Right forelimb (tissue), 1 donor: ENCODE data around the gene TMEM135.
"Not testable (repeated sequence)": the region's sequence is repeated elsewhere in the genome, so short reads cannot be mapped to it uniquely, and the experiment has no call there.

ENCODE experiments used
- DNase-seq: peaks from one replicate; pipeline ENCODE4 v3.0.0-alpha.2; 2018

The TMEM135 gene

DNA sequence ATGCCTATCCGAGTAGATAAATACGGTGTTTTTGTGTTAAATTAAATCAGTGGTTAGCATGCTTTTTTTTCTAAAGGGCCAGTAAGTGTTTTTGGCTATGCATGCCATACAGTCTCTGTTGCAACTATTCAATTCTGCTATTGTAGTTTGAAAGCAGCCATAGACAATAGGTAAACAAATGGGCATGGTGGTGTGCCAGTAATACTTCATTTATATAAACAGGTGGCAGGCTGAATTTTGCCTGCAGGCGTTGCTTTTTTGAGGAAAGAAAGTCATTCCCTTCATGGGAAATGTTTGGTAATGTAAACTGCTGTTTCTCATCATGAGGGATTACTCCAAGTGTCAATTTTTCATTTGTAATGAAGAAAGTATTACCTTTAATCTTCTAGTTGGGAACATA lies 106.5 kb downstream of the TMEM135 start:
- DNase-seq: no peak

DNA sequence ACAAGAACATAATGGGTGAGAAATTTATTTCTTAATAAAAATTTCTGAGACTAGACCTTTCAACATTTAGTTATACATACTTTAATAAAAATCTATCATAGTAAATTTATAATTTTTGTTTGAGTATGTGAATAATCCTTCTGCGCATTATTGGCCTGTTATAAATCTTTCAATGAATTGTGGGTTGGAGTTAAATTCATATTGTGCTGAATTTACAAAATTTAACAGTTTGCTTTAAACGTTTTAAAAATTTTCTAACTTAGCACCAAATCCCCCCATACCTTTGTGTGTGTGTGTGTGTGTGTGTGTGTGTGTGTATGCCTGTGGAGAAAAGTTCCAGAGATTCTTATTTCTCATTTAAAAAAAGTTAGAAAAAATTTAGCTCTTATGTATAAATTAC lies 111.0 kb downstream of the TMEM135 start:
- no peak for DNase-seq

DNA sequence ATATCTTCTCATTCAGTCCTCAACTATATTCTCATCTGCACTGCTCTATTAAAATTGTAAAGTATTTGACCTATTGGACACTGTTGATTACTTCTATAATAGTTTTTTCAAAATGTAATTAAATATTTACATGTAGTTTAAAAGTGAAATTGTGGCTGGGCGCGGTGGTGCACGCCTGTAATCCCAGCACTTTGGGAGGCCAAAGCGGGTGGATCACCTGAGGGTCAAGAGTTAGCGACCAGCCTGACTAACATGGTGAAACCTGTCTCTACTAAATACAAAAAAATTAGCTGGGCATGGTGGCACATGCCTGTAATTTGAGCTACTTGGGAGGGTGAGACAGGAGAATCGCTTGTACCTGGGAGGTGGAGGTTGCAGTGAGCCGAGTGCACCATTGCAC lies 112.0 kb downstream of the TMEM135 start:
- DNase-seq: not testable (repeated sequence)

DNA sequence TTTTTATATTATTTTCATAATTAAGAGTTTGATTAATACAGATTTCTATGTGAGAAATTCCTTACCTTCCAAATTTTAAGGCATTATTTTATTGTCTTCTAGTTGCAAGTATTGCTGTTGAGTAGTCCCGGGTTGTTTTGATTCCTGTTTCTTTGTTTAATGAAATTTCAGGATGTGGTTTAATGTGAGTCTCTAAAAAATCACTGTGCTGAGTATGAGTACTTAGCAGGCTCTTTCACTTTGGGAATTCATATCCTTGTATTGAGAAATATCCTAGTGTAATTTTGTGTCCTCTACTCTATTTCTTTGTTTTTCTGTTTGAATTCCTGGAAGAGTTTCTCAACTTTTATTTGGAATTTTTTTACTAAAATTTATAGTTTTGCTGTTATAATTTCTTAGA lies 113.2 kb downstream of the TMEM135 start:
- no peak for DNase-seq

DNA sequence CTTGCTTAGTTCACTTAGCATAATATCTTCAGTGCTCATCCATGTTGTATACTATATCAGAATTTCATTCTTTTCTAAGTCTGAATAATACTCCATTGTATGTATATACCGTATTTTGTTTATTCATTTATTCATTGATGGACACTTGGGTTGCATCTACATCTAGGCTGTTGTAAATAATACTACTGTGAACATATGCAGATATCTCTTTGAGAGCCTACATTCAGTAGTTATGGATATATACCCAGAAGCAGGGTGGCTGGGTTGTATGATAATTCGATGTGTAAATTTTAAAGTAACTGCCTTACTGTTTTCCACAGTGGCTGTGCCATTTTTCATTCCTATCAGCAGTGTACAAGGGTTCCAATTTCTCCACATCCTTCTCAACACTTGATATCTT lies 116.5 kb downstream of the TMEM135 start:
- DNase-seq: no peak

DNA sequence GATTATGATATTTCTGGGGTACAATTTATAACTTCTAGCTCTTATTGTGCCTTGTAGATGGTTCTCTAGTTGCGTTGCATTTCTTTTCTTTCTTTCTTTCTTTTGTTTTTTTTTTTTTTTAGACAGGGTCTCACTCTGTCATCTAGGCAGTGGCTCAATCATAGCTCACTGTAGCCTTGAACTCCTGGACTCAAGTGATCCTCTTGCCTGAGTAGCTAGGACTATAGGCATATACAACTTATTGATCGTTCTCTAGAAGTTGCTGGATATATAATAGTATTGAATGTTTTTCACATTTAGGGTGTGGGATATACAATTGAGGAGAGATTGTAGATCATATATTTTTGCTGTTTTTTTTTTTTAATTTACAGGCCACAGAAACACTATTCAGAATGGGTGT lies 119.2 kb downstream of the TMEM135 start:
- DNase-seq: no peak

DNA sequence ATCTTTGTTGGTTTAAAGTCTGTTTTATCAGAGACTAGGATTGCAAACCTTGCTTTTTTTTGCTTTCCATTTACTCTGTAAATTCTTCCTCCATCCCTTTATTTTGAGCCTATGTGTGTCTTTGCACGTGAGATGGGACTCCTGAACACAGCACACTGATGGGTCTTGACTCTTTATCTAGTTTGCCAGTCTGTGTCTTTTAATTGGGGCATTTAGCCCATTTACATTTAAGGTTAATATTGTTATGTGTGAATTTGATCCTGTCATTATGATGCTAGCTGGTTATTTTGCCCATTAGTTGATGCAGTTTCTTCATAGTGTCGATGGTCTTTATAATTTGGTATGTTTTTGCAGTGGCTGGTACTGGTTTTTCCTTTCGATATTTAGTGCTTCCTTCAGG lies 131.3 kb downstream of the TMEM135 start:
- not testable (repeated sequence) for DNase-seq

DNA sequence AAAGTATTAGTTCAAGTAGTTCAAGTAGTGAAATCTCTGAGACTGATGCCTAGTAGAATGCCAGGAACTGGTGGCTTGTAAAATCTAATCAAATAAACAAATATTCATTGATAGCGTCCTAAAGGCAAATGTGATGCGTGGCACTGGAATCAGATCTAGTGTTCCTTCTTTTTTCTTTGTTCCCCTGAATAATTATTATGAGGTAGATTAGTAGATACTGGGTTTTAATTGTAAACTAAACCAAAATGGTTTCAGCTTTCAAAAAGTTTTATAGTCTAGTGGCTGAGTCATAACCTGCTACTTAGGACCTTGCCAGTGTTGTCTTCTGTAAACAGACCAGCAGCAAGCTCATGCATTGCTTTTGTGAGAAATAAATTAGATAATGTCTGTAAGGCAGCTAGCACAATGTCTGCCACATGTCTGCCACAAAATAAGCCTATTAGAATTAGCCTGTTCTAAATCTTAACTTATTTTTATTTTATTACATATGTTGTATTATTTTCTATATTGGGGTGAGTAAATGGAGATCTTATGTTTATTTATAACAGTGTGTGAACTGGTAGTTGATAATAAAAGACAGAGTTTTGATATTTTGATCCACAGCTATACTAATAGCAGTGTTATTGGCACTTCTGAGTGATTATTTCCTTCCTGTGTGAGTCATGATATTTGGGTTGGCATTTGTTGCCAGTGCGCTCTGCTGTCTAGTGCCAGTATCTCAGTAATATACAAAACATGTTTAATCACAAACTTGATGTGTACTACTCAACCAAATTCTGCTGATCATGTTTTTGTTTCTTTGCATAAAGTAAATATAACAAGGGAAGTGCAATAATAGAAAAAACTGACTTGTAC lies 135.7 kb downstream of the TMEM135 start:
- DNase-seq: no peak

DNA sequence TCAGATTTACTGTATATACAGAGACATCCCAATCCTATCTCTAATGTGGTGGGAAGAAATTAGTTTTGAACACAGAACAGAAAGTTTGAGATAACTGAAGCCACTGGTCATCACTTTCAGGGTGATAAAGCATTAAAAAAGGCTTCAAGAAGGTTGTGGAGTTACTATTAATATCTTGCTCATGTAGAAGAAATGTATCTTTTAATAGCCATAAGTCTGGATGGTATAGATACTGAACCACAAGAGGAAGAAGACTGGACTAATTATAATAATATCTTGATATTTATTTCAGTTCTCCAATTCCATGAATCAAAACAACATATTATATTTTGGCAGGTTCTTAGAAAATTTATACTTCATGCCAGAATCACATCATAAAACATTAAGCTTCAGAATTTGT lies 137.1 kb downstream of the TMEM135 start:
- no peak for DNase-seq

DNA sequence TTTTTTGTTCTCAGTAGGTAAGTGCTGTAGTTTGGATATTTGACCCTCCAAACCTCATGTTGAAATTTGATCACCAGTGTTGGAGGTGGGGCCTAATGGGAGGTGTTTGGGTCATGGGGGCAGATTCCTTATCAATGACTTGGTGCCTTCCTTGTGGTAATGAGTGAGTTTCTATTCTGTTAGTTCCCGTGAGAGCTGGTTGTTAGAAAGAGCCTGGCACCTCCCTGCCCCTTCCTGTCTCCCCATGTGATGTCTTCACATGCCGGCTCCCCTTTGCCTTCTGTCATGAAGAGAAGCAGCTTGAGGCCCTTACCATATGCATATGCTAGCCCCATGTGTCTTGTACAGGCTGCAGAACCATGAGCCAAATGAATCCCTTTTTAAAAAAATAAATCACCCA lies 138.3 kb downstream of the TMEM135 start:
- DNase-seq: no peak

DNA sequence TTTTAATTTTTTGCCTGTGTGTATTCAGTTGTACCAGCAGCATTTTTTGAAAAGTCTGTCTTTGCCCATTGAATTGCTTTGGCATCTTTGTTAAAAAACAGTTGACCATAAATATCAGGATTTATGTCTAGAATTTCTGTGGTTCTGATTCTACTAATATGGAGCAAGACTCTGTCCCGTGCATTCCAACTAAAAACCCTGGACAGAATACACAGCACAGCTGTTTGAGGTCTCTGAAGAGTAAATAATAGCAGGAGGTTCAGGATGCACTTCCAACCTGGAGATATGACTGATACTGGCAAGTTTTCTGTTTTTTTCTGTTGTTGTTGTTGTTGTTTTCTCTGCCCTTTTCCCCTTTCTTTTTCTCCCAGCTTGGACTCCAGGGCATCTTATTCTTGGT lies 141.9 kb downstream of the TMEM135 start:
- no peak for DNase-seq

DNA sequence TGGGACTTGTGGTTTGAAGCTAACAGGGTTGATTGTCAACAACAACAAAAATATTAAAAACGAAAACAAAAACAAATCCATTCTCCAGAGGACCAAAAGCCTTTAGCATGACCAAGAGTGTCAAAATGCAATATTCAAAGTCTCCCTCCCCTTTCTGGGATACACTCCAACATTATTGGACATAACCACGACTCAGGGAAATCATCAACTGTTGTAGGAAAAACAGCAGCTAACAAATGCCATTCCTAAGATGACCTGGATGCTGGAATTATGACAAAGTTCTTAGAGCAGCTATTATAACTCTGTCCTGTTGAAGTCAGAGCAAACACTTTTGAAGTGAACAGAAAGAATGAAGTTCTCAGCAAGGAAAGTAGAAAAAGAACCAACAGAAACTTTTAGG lies 143.0 kb downstream of the TMEM135 start:
- no peak for DNase-seq

DNA sequence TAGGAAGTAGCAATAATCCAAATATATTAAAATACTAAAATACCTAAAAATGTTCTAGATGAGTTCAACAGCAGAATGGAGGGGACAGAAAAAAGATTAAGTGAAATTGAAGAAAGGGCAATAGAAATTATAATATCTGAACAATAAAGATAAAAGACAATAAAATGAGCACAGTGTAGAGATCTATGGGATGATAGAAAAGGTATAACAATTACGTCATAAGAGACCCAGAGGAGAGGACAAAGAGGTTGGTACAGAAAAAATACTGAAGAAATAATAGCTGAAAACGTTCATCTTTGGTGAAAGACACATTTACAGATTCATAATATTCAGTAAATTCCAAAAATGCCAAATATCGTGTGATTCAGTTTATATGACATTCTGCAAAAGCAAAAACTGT lies 143.4 kb downstream of the TMEM135 start:
- DNase-seq: no peak

DNA sequence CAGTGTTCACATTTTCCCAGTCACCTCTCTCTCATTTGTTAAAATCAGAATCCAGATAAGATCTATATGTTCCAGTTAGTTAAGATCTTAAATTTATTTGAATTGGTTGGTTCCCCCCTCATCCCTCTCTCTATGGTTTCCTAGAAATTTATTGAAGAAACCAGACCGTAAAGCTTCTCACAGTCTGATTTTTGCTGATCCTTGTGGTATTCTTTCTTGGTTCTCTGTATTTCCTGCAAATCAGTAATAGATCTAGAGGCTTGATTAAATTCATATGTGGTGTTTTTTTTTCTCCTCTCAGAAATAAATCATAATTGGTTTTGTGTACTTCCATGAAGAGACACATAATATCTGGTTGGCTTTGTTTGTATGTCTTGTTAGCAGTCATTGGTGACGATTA lies 147.5 kb downstream of the TMEM135 start:
- no peak for DNase-seq

DNA sequence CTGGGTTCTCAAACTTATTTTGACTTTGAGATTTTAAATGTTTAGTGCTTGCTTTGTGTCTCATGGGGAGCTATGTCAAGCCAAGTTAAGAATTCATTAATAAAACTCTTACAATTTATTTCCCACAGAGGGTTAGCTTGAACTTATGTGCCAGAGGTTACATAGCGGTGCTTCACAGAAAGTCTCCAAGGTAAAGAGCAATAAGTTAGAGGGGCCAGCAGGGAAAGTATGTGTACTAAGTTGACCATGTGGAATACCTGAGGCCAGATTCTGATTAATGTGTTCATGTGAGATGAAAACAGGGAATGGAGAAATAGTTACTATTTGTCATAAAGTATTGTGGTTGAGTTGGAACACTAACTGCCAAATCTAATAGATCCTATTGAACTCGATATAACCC lies 149.3 kb downstream of the TMEM135 start:
- DNase-seq: no peak

DNA sequence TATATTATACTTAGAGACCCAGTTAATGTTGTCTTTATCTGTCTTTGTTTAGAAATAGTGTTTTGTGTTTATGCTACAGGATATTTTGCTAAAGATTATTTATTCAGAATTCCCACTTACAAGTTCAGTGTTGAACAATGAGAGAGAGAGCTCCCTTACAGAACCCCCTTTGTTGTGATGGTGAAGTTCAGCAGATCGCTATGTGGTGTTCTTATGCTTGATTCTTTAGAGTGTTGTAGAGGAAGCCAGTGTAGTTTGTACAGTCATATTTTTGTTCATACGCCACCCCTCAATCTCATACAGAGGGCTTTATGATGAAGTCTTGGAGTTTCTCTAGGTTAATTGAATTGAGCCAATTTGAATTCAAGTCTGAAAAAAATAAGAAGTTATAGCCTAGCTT lies 150.2 kb downstream of the TMEM135 start:
- DNase-seq: no peak

DNA sequence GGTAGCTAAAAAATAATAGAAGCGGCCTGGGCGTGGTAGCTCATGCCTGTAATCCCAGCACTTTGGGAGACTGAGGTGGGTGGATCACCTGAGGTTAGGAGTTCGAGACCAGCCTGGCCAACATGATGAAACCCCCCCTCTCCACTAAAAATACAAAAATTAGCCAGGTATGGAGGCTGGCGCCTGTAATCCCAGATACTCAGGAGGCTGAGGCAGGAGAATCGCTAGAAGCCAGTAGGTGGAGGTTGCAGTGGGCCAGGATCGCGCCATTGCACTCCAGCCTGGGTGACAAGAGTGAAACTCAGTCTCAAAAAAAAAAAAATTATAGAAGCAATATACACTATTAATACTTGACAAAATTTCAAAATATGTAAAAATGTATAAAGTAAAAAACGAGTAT lies 150.7 kb downstream of the TMEM135 start:
- not testable (repeated sequence) for DNase-seq

DNA sequence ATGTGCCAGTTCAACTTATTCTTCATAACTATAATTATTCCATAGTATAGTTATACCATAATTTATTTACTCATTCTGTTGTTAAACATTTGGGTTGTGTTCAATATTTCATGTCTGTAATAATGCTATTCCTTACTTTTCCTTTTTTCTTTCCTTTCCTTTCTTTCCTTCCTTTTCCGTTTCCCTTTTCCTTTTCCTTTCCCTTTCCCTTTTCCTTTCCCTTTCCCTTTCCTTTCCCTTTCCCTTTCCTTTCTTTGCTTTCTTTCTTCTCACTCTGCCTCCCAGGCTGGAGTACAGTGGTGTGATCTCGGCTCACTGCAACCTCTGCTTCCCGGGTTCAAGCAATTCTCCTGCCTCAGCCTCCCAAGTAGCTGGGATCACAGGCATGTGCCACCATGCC lies 151.2 kb downstream of the TMEM135 start:
- DNase-seq: not testable (repeated sequence)

DNA sequence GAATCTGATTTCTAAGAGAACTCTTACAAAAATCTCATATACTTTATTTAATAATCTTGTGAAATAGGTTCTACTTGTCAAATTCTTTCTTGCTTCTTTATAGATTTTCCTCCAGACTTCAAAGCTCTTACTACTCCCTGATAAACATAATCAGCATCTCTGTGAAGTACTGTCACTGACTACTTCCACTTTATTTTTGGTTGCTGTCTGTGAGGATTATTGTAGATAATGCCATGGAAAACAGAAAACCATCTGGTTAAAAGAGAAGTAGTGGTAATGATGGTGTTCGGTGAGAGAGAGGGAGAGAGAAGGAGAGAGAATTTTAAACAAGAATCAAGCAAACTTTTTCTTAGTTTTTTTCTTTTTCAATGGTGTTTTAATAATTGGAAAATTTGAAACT lies 152.3 kb downstream of the TMEM135 start:
- no peak for DNase-seq

DNA sequence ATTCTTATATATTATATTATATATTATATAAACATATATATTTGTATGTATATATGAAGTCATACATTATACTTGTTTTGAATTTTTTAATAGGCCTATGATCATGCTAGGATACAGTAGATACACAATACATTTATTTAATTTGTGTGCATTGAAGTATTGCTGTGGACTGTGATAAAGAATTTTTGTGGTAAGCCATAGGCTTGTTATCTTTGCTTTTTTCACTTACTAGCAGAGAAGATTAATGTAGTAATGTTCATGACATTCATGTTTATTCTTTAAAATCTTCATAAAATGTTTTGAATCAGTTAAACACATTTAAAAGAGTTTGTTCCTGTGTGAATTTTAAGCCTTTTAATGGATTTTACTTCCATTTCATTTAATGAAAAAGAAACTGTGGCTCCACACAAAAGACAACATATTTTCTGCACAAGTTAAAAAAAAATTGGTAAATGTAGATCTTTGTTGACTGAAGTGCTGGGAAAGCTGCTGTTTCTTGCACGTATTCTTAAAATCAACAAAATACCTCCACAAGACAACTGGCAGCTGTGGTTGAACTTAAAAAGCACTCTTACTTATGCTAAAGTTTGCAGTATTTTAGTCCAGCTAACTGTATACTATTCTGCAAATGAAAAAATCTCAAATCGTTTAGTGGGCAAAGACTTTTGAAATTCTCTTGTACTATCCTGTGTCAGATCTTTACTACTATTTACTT lies 156.2 kb downstream of the TMEM135 start:
- no peak for DNase-seq

DNA sequence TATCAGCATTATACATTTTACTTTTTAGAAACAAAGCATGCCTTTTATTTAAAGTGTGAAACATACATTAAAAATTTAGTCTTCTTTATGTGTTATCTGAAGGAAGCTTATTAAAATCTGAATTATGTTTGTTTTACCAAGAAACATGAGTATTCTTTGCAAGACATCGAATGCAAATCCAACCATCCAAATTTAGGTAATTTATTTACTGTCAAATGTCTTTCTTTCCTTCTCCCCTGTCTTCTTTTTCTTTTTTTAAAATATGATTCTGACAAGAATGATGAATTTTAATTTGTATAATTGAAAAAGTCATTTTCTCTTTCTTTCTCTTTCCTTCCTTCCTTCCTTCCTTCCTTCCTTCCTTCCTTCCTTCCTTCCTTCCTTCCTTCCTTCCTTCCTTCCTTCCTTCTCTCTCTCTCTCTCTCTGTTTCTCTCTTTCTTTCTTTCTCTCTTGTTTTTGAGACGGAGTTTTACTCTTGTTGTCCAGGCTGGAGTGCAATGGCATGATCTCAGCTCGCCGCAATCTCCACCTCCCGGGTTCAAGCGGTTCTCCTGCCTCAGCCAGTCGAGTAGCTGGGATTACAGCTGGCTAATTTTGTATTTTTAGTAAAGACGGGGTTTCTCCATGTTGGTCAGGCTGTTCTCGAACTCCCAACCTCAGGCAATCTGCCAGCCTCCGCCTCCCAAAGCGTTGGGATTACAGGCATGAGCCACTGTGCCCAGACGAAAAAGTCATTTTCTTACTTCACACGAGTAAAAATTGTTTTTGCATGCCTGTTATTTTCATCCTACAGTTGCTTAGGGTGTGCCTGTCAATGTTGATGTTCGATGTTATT lies 157.5 kb downstream of the TMEM135 start:
- DNase-seq: no peak

DNA sequence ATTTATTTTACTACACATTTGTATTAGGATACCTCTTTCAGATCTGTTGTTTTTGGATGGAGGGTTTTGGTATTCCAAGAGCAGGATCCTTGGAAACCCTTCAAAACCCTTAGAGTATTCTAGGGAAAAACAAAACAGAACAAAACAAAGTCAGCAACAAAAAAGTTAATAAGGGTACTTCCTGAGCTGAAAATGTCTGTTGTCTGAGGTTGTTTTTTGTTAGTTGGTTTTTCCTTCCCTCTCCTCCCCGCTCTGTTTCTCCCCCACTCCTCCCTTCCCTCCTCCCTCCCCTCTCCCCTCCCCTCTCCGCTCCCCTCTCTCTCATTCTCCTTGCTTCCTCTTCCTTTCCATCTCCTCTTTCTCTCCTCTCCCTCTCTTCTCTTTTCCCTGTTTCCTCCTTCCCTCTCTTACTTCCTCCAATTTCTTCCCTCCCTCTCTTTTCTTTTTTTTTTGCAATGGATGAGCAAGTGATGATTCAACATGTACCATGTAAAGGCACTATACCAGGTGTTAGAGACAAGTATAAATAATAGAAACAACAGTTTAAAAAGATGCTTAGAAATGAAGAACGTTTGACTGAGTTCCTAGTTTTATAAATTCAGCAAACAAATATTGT lies 160.6 kb downstream of the TMEM135 start:
- DNase-seq: no peak

DNA sequence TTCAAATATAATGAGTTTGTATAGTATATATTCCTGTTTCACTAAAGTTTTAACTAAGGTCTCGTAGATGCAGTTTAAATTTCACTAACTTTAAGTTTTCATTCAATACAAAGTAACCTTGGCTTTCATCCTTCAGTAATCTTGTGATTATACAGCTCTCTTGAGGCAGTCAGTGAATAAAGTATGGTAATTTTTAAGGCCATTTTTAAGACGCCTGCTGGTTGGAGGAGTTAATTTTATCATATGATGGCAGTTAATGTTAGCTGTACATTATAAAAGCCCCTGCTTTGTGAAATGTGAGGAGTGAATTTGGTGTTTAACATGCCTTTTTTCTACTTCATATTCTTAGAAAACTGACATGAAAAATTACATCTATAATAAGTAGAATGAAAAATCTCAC lies 163.6 kb downstream of the TMEM135 start:
- DNase-seq: no peak
